H1 (cell line): ENCODE results near the gene DDOST.

Experiments
- EGR1 ChIP-seq: IDR thresholded peaks from 2 replicates; pipeline ENCODE4 v1.6.1; 2011; ENCODE audit warnings: low read depth, low read length, borderline replicate concordance
- EZH2 ChIP-seq: fragments of 200-600 bp; sonication (generic); IDR thresholded peaks from 2 replicates; pipeline ENCODE4 v1.7.1; 2012; ENCODE audit warnings: low read depth, mild to moderate bottlenecking, moderate library complexity, low read length, inconsistent platforms; ENCODE audit not compliant: severe bottlenecking
- GABPA ChIP-seq: IDR thresholded peaks from 2 replicates; pipeline ENCODE4 v1.6.1; 2011; ENCODE audit warnings: mild to moderate bottlenecking, low read length, moderate library complexity, borderline replicate concordance; ENCODE audit not compliant: insufficient read depth
- POLR2A ChIP-seq, 2 experiments: IDR thresholded peaks; 1 replicate in 1 of 2; 2 replicates in 1 of 2; pipeline ENCODE4 v1.6.1; 2011; ENCODE audit warnings: low read depth in 2 of 2, low read length in 2 of 2, mild to moderate bottlenecking in 2 of 2; ENCODE audit errors: control extremely low read depth in 1 of 2
- POLR2AphosphoS5 ChIP-seq: IDR thresholded peaks from 2 replicates; pipeline ENCODE4 v1.6.1; 2011; ENCODE audit warnings: low read depth, low read length
- RXRA ChIP-seq: IDR thresholded peaks from 2 replicates; pipeline ENCODE4 v1.6.1; 2011; ENCODE audit warnings: low read depth, mild to moderate bottlenecking, low read length, moderate library complexity; ENCODE audit not compliant: insufficient read depth
- SUZ12 ChIP-seq: fragments of 200-600 bp; sonication (generic); IDR thresholded peaks from 2 replicates; pipeline ENCODE4 v1.6.1; 2012; ENCODE audit warnings: mild to moderate bottlenecking, inconsistent platforms, low read length, moderate library complexity, mixed read lengths
- TCF12 ChIP-seq: IDR thresholded peaks from 2 replicates; pipeline ENCODE4 v1.6.1; 2011; ENCODE audit warnings: low read depth, mild to moderate bottlenecking, low read length
- TF ChIP-seq, protein P1 (sequence below), 3 experiments: IDR thresholded peaks; 1 replicate in 2 of 3; 2 replicates in 1 of 3; pipeline versions ENCODE4 v1.5.1 to v1.6.1; 2011; ENCODE audit warnings: low read length in 3 of 3, mild to moderate bottlenecking in 3 of 3, inconsistent platforms in 2 of 3, low read depth in 1 of 3, moderate library complexity in 1 of 3; ENCODE audit not compliant: insufficient read depth in 1 of 3; ENCODE audit errors: control extremely low read depth in 1 of 3

GRCh38 chr1:20657024-20657423 lies 4.1 kb downstream of the DDOST start:
- no peak for TF ChIP-seq SUZ12
- TF ChIP-seq EZH2 = no peak
- no peak for TF ChIP-seq GABPA
- TF ChIP-seq EGR1 = no peak
- no peak for TF ChIP-seq TCF12
- TF ChIP-seq POLR2AphosphoS5 = no peak
- TF ChIP-seq, protein P1, sequence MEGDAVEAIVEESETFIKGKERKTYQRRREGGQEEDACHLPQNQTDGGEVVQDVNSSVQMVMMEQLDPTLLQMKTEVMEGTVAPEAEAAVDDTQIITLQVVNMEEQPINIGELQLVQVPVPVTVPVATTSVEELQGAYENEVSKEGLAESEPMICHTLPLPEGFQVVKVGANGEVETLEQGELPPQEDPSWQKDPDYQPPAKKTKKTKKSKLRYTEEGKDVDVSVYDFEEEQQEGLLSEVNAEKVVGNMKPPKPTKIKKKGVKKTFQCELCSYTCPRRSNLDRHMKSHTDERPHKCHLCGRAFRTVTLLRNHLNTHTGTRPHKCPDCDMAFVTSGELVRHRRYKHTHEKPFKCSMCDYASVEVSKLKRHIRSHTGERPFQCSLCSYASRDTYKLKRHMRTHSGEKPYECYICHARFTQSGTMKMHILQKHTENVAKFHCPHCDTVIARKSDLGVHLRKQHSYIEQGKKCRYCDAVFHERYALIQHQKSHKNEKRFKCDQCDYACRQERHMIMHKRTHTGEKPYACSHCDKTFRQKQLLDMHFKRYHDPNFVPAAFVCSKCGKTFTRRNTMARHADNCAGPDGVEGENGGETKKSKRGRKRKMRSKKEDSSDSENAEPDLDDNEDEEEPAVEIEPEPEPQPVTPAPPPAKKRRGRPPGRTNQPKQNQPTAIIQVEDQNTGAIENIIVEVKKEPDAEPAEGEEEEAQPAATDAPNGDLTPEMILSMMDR (IDR thresholded peaks at IDR 0.05; ENCODE audit: control extremely low read depth in 1 of 3, insufficient read depth in 1 of 3, low read depth in 1 of 3, low read length in 3 of 3) = no peak
- TF ChIP-seq RXRA = no peak
- no peak for TF ChIP-seq POLR2A (IDR thresholded peaks at IDR 0.05; ENCODE audit: control extremely low read depth in 1 of 2, low read depth in 2 of 2, low read length in 2 of 2)
